Limb (tissue), 2 donors: Measurements from ENCODE around the gene HOXA4.

ENCODE experiments used
- DNase-seq, 2 donors: peaks; one replicate each; pipeline ENCODE4 v3.0.0-alpha.2; 2016; ENCODE audit errors: extremely low spot score in 2 of 2

Gene HOXA4

GRCh38 chr7:27095050-27095896 is 35.3 kb downstream of the HOXA4 start:
- no peak for DNase-seq

GRCh38 chr7:27094304-27095049 is 36.1 kb downstream of the HOXA4 start:
- DNase-seq = no peak

GRCh38 chr7:27093184-27093895 is 37.2 kb downstream of the HOXA4 start:
- no peak for DNase-seq

- no peak for DNase-seq
These were observed 37.8 kb downstream of the HOXA4 start for GRCh38 chr7:27092819-27093110.

GRCh38 chr7:27091941-27092818 is 38.4 kb downstream of the HOXA4 start:
- DNase-seq = no peak

GRCh38 chr7:27091105-27091504 is 39.5 kb downstream of the HOXA4 start:
- no peak for DNase-seq

- DNase-seq = peak in 1 of 2 donors; percentile 57
These were observed 42.3 kb downstream of the HOXA4 start for GRCh38 chr7:27088002-27088922.

GRCh38 chr7:27083646-27084045 is 46.9 kb downstream of the HOXA4 start:
- DNase-seq = no peak

GRCh38 chr7:27082171-27082570 is 48.4 kb downstream of the HOXA4 start:
- DNase-seq = no peak

GRCh38 chr7:27080844-27081436 is 49.6 kb downstream of the HOXA4 start:
- no peak for DNase-seq

- no peak for DNase-seq
These were observed 51.2 kb downstream of the HOXA4 start for GRCh38 chr7:27079234-27079975.

- no peak for DNase-seq
These were observed 51.8 kb downstream of the HOXA4 start for GRCh38 chr7:27078616-27079233.
